IMR-90 (cell line): ENCODE measurements around the gene AGPS. TPM values are rescaled to one million over a fixed set of nuclear protein-coding genes. Genes with fewer than 3 reads are reported as not detected.

Experiments used
- ATAC-seq: fragments of 200-7000 bp; cut with Tn5 transposase; 2 replicates; pipeline ENCODE4 v1.9.1; 2020; ENCODE audit warnings: low read depth, mild to moderate bottlenecking, moderate library complexity
- BruUV-seq: library from RNA; stranded (reverse); fragments of 400-500 nt; replicated peaks from 2 replicates; lab custom pipeline; 2021; lab: Mats Ljungman, UMichigan
- CTCF ChIA-PET: fragments of 300-600 bp; formaldehyde crosslinking; extraction: SDS; loops from one replicate; lab custom pipeline; 2021; ENCODE audit warnings: antibody characterized with exemption; lab: Yijun Ruan, JAX
- POLR2A ChIA-PET: fragments of 300-600 bp; sonication (Branson Sonifier 250); formaldehyde crosslinking; loops from one replicate; lab custom pipeline; 2022; ENCODE audit warnings: antibody characterized with exemption; ENCODE audit not compliant: unreplicated experiment; lab: Charles Lee
- DNase-seq: peaks from one replicate; pipeline ENCODE4 v3.0.0; 2013
- H2AFZ ChIP-seq: replicated peaks from 2 replicates; pipeline ENCODE3; 2013; ENCODE audit warnings: low read length, mild to moderate bottlenecking; ENCODE audit not compliant: poor library complexity
- H2AK5ac ChIP-seq: 2 replicates; pipeline ENCODE4 v1.6.1; 2013; ENCODE audit warnings: low read depth, low read length, inconsistent platforms
- H2AK9ac ChIP-seq: replicated peaks from 2 replicates; pipeline ENCODE3; 2013; ENCODE audit warnings: mild to moderate bottlenecking, low read depth, low read length, moderate library complexity; ENCODE audit not compliant: poor library complexity
- H2BK120ac ChIP-seq: 2 replicates; pipeline ENCODE4 v1.6.1; 2013; ENCODE audit warnings: low read depth, low read length, inconsistent platforms
- H2BK15ac ChIP-seq: 3 replicates; pipeline ENCODE4 v1.6.1; 2013; ENCODE audit warnings: low read depth, low read length, inconsistent platforms
- H2BK20ac ChIP-seq: 2 replicates; pipeline ENCODE4 v1.6.1; 2013; ENCODE audit warnings: low read depth, mild to moderate bottlenecking, inconsistent platforms, low read length, moderate library complexity
- H2BK5ac ChIP-seq: 2 replicates; pipeline ENCODE4 v1.6.1; 2013; ENCODE audit warnings: mild to moderate bottlenecking, low read depth, low read length, inconsistent platforms; ENCODE audit not compliant: poor library complexity, severe bottlenecking
- H3K14ac ChIP-seq: replicated peaks from 2 replicates; pipeline ENCODE4 v1.6.1; 2013; ENCODE audit warnings: low read depth, low read length, inconsistent platforms
- H3K18ac ChIP-seq: 2 replicates; pipeline ENCODE4 v1.6.1; 2013; ENCODE audit warnings: low read depth, low read length, control low read depth
- H3K23ac ChIP-seq: 2 replicates; pipeline ENCODE4 v1.6.1; 2013; ENCODE audit warnings: low read depth, low read length, inconsistent platforms
- H3K27ac ChIP-seq: 2 replicates; pipeline ENCODE4 v1.5.1; 2013; ENCODE audit warnings: mild to moderate bottlenecking, control low read depth, low read length; ENCODE audit not compliant: insufficient read depth
- H3K27me3 ChIP-seq: 2 replicates; pipeline ENCODE4 v1.6.1; 2013; ENCODE audit warnings: low read length; ENCODE audit not compliant: control insufficient read depth, insufficient read depth
- H3K36me3 ChIP-seq: 2 replicates; pipeline ENCODE4 v1.6.1; 2013; ENCODE audit warnings: low read length, mixed read lengths; ENCODE audit not compliant: control insufficient read depth, insufficient read depth
- H3K4ac ChIP-seq: 2 replicates; pipeline ENCODE4 v1.6.1; 2013; ENCODE audit warnings: low read depth, low read length, inconsistent platforms
- H3K4me1 ChIP-seq: 2 replicates; pipeline ENCODE4 v1.6.1; 2013; ENCODE audit warnings: low read length, mixed read lengths; ENCODE audit not compliant: control insufficient read depth, insufficient read depth
- H3K4me2 ChIP-seq: 2 replicates; pipeline ENCODE4 v1.6.1; 2013; ENCODE audit warnings: low read depth, mild to moderate bottlenecking, control low read depth, low read length, moderate library complexity
- H3K4me3 ChIP-seq: 2 replicates; pipeline ENCODE4 v1.5.1; 2013; ENCODE audit warnings: low read depth, mild to moderate bottlenecking, control low read depth, low read length, moderate library complexity; ENCODE audit not compliant: insufficient read depth
- H3K56ac ChIP-seq: 2 replicates; pipeline ENCODE4 v1.6.1; 2013; ENCODE audit warnings: low read length, inconsistent platforms; ENCODE audit not compliant: insufficient read depth; ENCODE audit errors: extremely low read depth
- H3K79me1 ChIP-seq, 2 experiments: 2 replicates each; pipeline ENCODE4 v1.6.1; 2013; ENCODE audit warnings: low read length in 2 of 2, inconsistent platforms in 1 of 2, low read depth in 1 of 2
- H3K9ac ChIP-seq: 2 replicates; pipeline ENCODE4 v1.6.1; 2013; ENCODE audit warnings: low read depth, low read length, control low read depth
- H3K9me1 ChIP-seq: 2 replicates; pipeline ENCODE4 v1.6.1; 2013; ENCODE audit warnings: low read length, inconsistent platforms; ENCODE audit not compliant: insufficient read depth
- H3K9me3 ChIP-seq: 2 replicates; pipeline ENCODE4 v1.6.1; 2013; ENCODE audit warnings: low read length; ENCODE audit not compliant: control insufficient read depth, insufficient read depth
- H4K20me1 ChIP-seq: 2 replicates; pipeline ENCODE4 v1.6.1; 2013; ENCODE audit warnings: low read length, inconsistent platforms; ENCODE audit not compliant: insufficient read depth
- H4K5ac ChIP-seq: 2 replicates; pipeline ENCODE4 v1.6.1; 2013; ENCODE audit warnings: mild to moderate bottlenecking, low read depth, low read length, control low read depth
- H4K8ac ChIP-seq, 2 experiments: 2 replicates each; pipeline ENCODE4 v1.6.1; 2013; ENCODE audit warnings: low read depth in 2 of 2, low read length in 2 of 2, control low read depth in 1 of 2, inconsistent platforms in 1 of 2
- H4K91ac ChIP-seq: 2 replicates; pipeline ENCODE4 v1.6.1; 2013; ENCODE audit warnings: low read depth, low read length, inconsistent platforms; ENCODE audit not compliant: insufficient read depth
- BHLHE40 ChIP-seq: fragments of 150-350 bp; IDR thresholded peaks from 2 replicates; pipeline ENCODE4 v1.6.1; 2016; ENCODE audit warnings: mild to moderate bottlenecking, low read depth, low read length
- CEBPB ChIP-seq: IDR thresholded peaks from 2 replicates; pipeline ENCODE4 v1.6.1; 2012; ENCODE audit warnings: low read depth, low read length, improper control_type of control experiment
- CHD1 ChIP-seq: IDR thresholded peaks from 2 replicates; pipeline ENCODE4 v1.6.1; 2012; ENCODE audit warnings: low read depth, low read length, improper control_type of control experiment
- CTCF ChIP-seq: conservative IDR thresholded peaks from 2 replicates; pipeline ENCODE4 v1.5.1; 2012; ENCODE audit warnings: mild to moderate bottlenecking, low read depth, low read length, improper control_type of control experiment
- ELK1 ChIP-seq: fragments of 150-350 bp; IDR thresholded peaks from 2 replicates; pipeline ENCODE4 v1.6.1; 2016; ENCODE audit warnings: low read depth, mild to moderate bottlenecking, low read length, moderate library complexity, borderline replicate concordance
- MAFK ChIP-seq: IDR thresholded peaks from 2 replicates; pipeline ENCODE4 v1.6.1; 2012; ENCODE audit warnings: low read depth, low read length, improper control_type of control experiment
- MXI1 ChIP-seq: IDR thresholded peaks from 2 replicates; pipeline ENCODE4 v1.6.1; 2012; ENCODE audit warnings: low read depth, mild to moderate bottlenecking, low read length, moderate library complexity, borderline replicate concordance
- NFE2L2 ChIP-seq: fragments of 150-350 bp; IDR thresholded peaks from 2 replicates; pipeline ENCODE4 v1.6.1; 2016; ENCODE audit warnings: low read depth, mild to moderate bottlenecking, low read length
- POLR2A ChIP-seq: IDR thresholded peaks from 2 replicates; pipeline ENCODE4 v1.6.1; 2012; ENCODE audit warnings: mild to moderate bottlenecking, low read depth, low read length
- RAD21 ChIP-seq: IDR thresholded peaks from 2 replicates; pipeline ENCODE4 v1.6.1; 2012; ENCODE audit warnings: low read length, improper control_type of control experiment
- RCOR1 ChIP-seq: IDR thresholded peaks from 2 replicates; pipeline ENCODE4 v1.6.1; 2012; ENCODE audit warnings: mild to moderate bottlenecking, low read length, improper control_type of control experiment; ENCODE audit not compliant: insufficient replicate concordance
- RFX5 ChIP-seq: IDR thresholded peaks from 2 replicates; pipeline ENCODE4 v1.8.0; 2012; ENCODE audit warnings: low read depth, mild to moderate bottlenecking, low read length, moderate library complexity
- USF2 ChIP-seq: fragments of 150-350 bp; IDR thresholded peaks from 2 replicates; pipeline ENCODE4 v1.6.1; 2017; ENCODE audit warnings: mild to moderate bottlenecking, antibody characterized with exemption, low read length, low read depth
- WGBS, 2 experiments: methylation state at CpG; one replicate each; pipeline versions ENCODE4 v1.1.5 to v1.1.7; 2013; ENCODE audit warnings: missing lambda C conversion rate in 2 of 2; ENCODE audit not compliant: insufficient read length in 1 of 2; ENCODE audit errors: extremely low coverage in 2 of 2; 5-methylcytosine and 5-hydroxymethylcytosine counted together
- dilution Hi-C: fragments of 300-500 bp; cut with HindIII; formaldehyde crosslinking; loops from one replicate; pipeline ENCODE4 v1.14.3; 2018; ENCODE audit warnings: low sequenced_read_pairs; ENCODE audit not compliant: unreplicated experiment
- in situ Hi-C: fragments of 300-500 bp; cut with MboI; formaldehyde crosslinking; loops from 3 replicates; pipeline ENCODE4 v1.14.3; 2019; ENCODE audit warnings: low sequenced_read_pairs, inconsistent platforms, mixed read lengths
- intact Hi-C: fragments of 100-400 bp; cut with micrococcal nuclease; formaldehyde crosslinking; loops from 2 replicates; pipeline ENCODE4 v1.10.0; 2022
- polyA plus RNA-seq, 3 experiments: library from polyadenylated mRNA; depleted of rRNA; stranded (reverse); fragments of >200 nt; gene quantifications; 2 replicates each; pipeline ENCODE4 v1.2.3, GENCODE V29; 2012; ENCODE audit warnings: low replicate concordance in 1 of 3
- total RNA-seq: library from RNA; depleted of rRNA; stranded (reverse); fragments of >200 nt; gene quantifications from 2 replicates; pipeline ENCODE4 v1.2.3, GENCODE V29; 2012

The AGPS gene
- total and polyA plus RNA-seq, 2 of the 4 experiments (the other 2 are of a cell fraction), result 6.6 to 18.6 TPM

GRCh38 chr2:177393203-177393755 lies 706 bp downstream of the AGPS start:
- ChIA-PET CTCF (interaction anchor here (0.6 to 1.3 kb wide), 3 partner anchors 12 to 229 kb away, joined by 4 to 8 read pairs (median 7); no protein-coding TSS in a partner anchor), POLR2A (interaction anchor here (0.9 to 1.1 kb wide), 2 partner anchors 25 to 229 kb away, joined by 3 to 6 read pairs; no protein-coding TSS in a partner anchor)
- 68% methylated on average over 5 of the region's 8 CpGs; no CpG with 5 or more reads in 1 of the 2 experiments for WGBS, 2 experiments
- Histone ChIP-seq H3K23ac (peak overlapping the region; percentile 97), H3K9ac (peak overlapping the region; percentile 81), H3K56ac (peak overlapping the region; percentile 80), H2AK9ac (peak overlapping the region; percentile 92), H4K8ac (peak overlapping the region; percentile 91 to 98), H4K91ac (peak overlapping the region; percentile 79), H3K27me3 (no peaks in the 10 kb centered on the region), H3K14ac (peak overlapping the region; percentile 96), H3K36me3 (no peaks in the 10 kb centered on the region), H3K9me1 (peaks cover 5% of the 10 kb centered on the region), H3K79me1 (peaks cover 17 to 57% of the 10 kb centered on the region in 2 experiments), H3K27ac (peak overlapping the region; percentile 65), H4K5ac (peak overlapping the region; percentile 74), H2BK5ac (peak overlapping the region; percentile 62), H3K4me2 (peak overlapping the region; percentile 98), H4K20me1 (peaks cover 20% of the 10 kb centered on the region), H3K9me3 (no peaks in the 10 kb centered on the region), H3K4me1 (peaks cover 6% of the 10 kb centered on the region), H2AK5ac (peak overlapping the region; percentile 27), H2BK120ac (peak overlapping the region; percentile 84), H2BK20ac (no peak overlapping the region; the same call in 1 of the 2 replicates), H3K4me3 (peak overlapping the region; percentile 91), H2AFZ (peak overlapping the region; percentile 99), H3K4ac (peak overlapping the region; percentile 93), H2BK15ac (peak overlapping the region; percentile 69), H3K18ac (peak overlapping the region; percentile 37; the same call in 1 of the 2 replicates)
- ATAC-seq (no peak), DNase-seq (no peak)
- dilution Hi-C loops (no loop called here), in situ Hi-C loops (no loop called here), intact Hi-C loops (no loop called here)
- TF ChIP-seq RFX5 (no peak), NFE2L2 (no peak), RAD21 (no peak), MAFK (no peak), POLR2A (no peak), CEBPB (no peak), BHLHE40 (no peak), CTCF (no peak), ELK1 (no peak), USF2 (no peak), RCOR1 (no peak), CHD1 (no peak), MXI1 (no peak)
- no TSS peak for BruUV-seq
